GM19035 (cell line): Measurements from ENCODE around the gene MEGF6.

Experiments used
- ATAC-seq: cut with Tn5 transposase; IDR thresholded peaks from one replicate; pipeline ENCODE4 v1.9.1; 2021; ENCODE audit not compliant: unreplicated experiment

MEGF6 gene

DNA sequence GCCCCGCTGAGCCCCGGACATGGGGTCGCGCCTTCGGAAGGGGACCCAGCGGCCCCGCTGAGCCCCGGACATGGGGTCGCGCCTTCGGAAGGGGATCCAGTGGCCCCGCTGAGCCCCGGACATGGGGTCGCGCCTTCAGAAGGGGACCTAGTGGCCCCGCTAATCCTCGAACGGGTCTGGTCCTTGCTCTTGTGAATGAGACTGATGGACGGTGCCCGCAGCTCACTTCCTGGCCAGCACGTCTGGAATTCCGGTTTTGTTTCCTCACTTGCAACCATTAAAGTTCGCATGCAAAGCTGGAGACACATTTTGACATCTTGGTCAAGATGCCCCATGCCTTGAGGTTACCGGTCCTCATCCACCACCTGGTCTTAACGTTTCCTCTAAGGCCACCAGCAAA, 33.0 kb upstream of the MEGF6 start:
- no peak for ATAC-seq

DNA sequence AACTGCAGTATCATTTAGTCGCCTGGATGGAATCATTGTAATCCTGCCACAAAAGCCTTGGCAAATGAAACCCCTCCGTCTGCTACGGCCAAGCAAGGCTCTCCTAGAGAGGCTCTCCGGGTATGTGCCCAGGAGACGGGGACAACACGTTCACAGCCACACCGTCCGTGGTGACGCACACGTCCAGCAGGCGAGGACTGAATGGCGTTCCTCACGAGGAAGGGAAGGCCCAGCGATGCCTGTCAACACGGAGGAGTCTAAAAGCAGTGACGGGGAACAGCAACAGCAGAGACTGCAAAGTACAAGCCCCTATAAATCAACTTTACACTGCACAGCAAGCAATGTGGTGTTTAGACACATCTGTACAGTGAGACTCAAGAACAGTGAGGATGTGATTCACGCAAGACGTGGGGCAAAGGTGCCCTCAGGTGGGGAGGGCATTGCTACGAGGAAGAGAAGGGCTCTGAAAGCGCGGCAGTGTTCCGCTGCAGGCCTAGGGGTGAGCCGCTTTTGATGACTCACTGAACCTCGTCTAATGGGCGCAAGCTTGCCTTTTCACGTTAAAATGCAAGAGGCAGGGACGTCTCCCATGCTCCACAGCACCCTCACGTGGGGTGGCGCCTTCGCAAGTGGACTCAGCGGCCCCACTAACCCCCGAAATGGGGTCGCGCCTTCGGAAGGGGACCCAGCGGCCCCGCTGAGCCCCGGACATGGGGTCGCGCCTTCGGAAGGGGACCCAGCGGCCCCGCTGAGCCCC, 31.8 kb upstream of the MEGF6 start:
- no peak for ATAC-seq

- ATAC-seq = no peak
Measured at GRCh38 chr1:3641816-3642215, 30.5 kb upstream of the MEGF6 start.

GRCh38 chr1:3641046-3641760, 29.9 kb upstream of the MEGF6 start:
- ATAC-seq = no peak

DNA sequence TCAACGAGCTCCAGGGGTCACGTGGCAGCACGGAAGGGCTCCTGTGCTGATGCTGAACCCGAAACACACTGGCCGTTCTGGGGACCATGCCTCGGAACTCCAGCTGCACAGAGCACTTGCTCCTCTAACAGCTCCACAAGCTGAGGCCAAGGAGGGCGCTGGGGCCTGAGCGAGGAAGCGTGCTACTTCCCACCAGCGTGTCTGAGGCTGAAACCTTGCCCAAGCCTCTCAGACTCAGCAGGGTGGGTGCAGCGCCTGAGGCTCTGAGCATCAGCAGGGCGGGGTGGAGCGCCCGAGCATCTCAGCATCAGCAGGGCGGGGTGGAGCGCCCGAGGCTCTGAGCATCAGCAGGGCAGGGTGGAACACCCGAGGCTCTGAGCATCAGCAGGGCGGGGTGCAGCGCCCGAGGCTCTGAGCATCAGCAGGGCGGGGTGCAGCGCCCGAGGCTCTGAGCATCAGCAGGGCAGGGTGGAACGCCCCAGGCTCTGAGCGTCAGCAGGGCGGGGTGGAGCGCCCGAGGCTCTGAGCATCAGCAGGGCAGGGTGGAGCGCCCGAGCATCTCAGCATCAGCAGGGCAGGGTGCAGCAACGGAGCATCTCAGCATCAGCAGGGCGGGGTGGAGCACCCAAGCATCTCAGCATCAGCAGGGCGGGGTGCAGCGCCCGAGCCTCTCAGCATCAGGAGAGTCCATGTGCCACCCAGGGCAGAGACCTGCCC, 29.0 kb upstream of the MEGF6 start:
- ATAC-seq = no peak

DNA sequence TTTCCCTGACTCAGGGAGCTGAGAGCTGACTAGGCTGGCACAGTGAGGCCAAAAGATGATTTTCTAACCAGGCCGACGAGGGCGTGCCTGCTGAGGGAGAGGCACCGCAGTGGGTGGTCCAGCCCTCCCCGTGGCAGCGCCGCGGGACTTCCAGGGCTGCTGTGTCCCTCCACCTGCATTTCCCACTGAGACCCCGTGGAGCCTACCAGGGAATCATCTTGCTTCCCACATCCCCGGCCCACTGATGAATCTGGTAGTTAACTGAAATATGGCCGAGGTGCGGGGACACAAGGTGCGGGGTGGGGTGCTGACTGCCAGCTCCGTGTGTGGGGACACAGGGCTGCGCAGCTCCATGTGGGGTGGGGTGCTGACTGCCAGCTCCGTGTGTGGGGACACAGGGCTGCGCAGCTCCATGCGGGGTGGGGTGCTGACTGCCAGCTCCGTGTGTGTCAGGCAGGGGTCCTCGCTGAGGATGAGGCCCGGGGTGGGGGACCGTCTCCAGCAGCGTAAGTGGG, 28.1 kb upstream of the MEGF6 start:
- no peak for ATAC-seq

GRCh38 chr1:3638676-3639075, 27.4 kb upstream of the MEGF6 start:
- no peak for ATAC-seq

GRCh38 chr1:3638027-3638426, 26.7 kb upstream of the MEGF6 start:
- no peak for ATAC-seq

DNA sequence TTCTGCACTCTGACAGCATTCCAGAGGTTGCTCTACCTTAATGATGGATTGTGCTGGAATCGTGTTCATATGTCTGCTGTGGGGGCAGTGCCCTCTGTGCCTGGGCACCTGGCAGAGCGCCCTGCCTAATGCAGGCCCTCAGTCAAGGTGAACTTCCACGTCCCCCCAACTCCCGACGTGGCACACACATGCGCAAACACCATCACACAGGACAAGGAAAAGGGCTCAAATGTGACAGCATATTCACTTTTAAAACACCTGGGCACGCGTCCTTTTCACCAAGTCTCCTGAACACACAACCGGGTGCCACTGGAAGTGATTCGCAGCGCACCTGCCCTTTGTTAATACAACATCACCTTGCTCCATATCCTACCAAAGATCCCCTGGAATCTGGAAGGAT, 25.2 kb upstream of the MEGF6 start:
- ATAC-seq = no peak

- no peak for ATAC-seq
Measured at GRCh38 chr1:3636080-3636479, 24.8 kb upstream of the MEGF6 start.

DNA sequence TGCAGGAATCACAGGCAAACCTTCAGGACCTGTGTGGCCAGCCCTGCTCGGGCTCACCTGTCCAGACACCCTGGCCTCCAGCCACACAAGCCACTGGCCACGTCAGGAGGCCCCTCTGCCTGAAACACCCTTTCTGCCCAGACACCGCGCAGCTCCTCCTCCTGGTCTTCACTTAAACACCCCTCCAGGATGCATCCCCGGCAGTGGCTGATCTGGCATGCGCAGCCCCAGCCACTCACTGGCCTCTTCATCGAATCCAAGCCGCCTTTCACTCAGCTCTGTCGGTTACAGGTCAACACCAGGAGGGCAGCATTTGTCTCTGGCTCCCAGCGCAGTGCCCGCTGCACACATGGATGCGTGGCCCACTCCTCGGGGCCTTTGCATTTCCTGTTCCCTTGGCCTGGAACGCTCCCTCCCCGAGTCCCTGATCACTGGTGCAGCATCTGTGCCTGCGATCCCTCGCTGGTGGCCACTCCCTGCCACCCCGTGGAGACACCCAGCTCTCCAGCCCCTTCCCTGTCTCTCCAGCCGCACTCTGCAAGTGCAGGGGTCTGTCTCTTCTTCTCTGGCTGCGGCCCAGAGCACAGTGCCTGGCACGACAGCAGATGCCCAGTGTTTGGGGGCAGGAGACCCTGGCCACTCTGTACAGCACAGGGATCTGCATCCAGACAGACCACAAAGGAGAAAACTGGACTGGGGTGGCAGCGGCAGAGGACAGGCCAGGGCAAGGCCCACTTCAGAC, 22.9 kb upstream of the MEGF6 start:
- ATAC-seq = no peak

- ATAC-seq = no peak
Measured at GRCh38 chr1:3633344-3634058, 22.2 kb upstream of the MEGF6 start.

DNA sequence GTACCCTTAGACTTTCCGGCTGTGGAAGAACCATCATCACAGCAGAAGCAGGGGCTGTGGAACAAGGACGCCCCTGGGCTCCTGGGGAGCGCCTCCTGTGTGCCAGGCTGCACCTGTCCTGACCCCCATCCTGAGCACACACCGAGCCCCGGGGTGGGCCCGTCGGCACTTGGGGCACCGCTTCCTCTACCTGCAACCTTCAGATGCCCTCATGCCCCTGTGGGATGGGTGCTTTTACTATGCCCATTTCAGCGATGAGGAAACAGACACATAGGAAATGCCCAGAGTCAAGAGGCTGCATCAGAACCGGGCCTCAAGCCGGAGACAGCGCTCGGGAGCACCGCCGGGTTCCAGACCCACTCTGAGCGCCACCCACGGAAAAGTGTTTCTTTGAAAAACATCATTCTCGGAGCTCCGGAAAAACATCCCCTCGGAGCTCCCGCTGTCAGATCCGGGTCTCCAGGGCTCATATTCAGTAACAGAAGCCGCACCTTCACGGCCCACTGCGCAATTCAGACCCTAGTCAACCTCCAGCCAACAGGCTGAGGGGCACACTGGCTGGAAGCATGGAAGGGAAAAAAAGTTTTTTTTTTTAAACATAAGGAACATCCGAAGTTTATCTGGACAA, 21.5 kb upstream of the MEGF6 start:
- no peak for ATAC-seq

DNA sequence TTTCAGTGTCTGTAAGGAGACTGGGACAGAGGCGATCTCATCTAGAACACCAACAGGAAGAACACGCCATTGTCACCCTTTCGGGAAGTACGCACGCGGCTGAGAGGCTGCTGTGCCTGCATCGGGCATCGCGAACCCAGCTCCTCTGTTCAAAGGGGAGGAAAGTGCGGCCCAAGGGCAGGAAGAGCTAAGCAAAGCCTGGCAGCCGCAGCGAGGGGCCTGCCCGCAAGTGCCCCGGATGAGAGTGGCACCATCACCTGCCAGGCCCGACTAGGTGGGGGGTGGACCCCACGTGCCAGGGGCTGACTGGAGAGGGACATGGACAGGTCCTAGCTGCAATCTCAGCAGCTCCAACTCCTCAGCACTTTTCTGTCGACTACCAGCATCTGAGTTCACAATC, 21.0 kb upstream of the MEGF6 start:
- ATAC-seq = no peak

DNA sequence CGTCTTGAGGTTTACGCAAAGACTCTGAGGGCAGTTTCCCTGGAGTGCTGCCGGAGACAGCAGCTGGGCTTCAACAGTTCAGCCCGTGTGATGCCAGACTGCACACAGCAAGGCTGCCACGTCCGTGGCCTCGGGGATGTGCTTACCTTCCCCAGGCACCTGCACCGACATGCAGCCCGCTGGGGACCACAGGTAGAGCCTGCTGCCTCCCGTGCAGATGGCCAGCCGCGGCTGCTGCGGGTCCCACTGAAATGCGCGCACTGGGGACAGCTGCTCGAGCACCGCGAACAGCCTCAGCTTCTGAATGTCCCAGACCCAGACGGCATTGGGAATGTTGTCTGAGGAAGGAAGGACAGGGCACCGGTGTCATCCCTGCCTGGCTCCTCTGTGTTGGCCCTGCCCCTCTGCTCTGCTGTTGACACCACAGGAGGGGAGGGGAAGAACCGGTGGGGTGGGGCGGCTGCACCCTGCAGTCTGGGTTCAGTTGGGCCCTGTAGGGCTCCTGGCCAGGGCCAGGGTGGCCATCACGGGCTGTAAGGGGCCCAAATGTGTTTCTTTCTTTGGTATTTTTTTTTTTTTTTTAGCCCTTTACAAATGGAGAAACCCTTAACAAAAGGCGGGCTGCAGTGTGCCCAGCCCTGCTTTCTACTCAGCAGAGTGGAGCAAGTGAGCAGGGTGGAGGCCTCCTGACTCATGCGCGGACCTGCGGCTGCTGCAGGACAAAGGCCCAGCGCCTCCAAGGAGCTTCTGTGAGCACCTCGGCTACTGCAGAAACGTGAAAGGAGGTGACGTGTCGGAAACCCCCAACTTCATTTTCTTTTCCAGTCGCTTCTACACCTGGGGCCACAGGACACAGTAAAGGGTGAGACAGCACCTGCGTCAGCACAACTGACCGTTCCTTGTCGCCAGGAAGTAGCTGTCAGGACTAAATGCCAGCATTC, 20.3 kb upstream of the MEGF6 start:
- ATAC-seq = no peak

DNA sequence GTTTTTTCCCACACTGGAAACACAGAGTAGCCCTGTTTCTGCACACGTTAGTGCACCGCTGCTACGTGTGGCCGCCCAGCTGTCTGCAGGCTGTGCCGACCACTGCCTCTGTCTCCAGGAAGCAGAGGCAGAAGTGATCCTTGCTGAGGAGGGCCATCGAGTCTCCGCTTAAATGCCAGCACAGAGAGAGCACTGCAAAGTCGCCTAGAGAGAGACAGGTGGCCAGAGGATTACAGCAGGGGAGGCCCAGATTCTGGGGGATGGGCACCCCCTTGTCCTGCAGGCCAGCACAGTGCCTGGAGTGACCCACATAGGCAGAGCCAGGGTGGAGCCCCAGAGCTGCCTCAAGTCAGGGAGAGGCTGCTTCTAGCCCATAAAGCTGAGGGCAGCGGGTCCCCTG, 19.6 kb upstream of the MEGF6 start:
- no peak for ATAC-seq

- no peak for ATAC-seq
Measured at GRCh38 chr1:3630161-3630611, 18.9 kb upstream of the MEGF6 start.

DNA sequence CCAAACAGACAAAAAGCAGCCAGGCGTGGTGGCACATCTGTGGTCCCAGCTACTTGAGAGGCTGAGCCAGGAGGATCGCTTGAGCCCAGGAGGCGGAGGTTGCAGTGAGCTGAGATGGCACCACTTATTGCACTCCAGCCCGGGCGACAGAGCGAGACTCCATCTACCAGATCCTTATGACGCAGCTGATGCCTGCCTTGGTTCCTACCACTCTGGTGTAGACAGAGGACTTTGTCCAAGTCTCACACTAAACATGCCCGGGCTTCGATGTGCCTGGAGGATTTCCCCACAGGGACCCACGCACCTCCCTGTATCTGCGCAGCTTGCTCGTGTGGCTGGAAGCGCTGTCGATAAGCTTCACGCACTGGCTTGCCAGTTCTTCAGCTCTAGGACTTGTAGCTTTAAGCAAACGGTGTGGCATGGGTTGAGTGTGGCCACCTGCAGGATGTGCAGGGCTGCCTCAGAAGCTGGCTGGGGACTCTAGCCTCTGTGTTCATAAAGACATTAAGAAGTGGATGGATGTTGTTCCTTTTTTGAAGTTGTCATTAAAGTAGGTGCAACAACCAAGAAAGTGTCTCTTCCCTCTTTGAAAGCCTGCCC, 18.4 kb upstream of the MEGF6 start:
- no peak for ATAC-seq
